BE2C (cell line): ENCODE results near the gene OLA1.

Experiments used
- DNase-seq: peaks from one replicate; pipeline ENCODE4 v3.0.0-alpha.2; 2020
- H3K27me3 ChIP-seq: fragments of 250-450 bp; sonication (Bioruptor Pico); 2 replicates; pipeline ENCODE4 v1.5.1; 2020; ENCODE audit warnings: mild to moderate bottlenecking
- H3K36me3 ChIP-seq: fragments of 250-450 bp; sonication (Bioruptor Pico); 2 replicates; pipeline ENCODE4 v1.5.1; 2020; ENCODE audit warnings: mild to moderate bottlenecking
- H3K4me1 ChIP-seq: fragments of 250-450 bp; sonication (Bioruptor Pico); 2 replicates; pipeline ENCODE4 v1.5.1; 2020
- H3K4me3 ChIP-seq: 2 replicates; pipeline ENCODE4 v1.5.1; 2011; ENCODE audit warnings: low read depth, low read length
- H3K9me3 ChIP-seq: fragments of 250-450 bp; sonication (Bioruptor Pico); 2 replicates; pipeline ENCODE4 v1.5.1; 2020
- TF ChIP-seq, protein P1 (sequence below): IDR thresholded peaks from 2 replicates; pipeline ENCODE4 v1.5.1; 2012; ENCODE audit warnings: mild to moderate bottlenecking, low read depth, low read length

The OLA1 gene

GRCh38 chr2:174052584-174052976 lies 195.8 kb downstream of the OLA1 start:
- Histone ChIP-seq H3K4me3 (no peak overlapping the region), H3K36me3 (no peaks in the 10 kb centered on the region), H3K9me3 (no peaks in the 10 kb centered on the region), H3K4me1 (peaks cover 4% of the 10 kb centered on the region), H3K27me3 (no peaks in the 10 kb centered on the region)
- TF ChIP-seq, protein P1, sequence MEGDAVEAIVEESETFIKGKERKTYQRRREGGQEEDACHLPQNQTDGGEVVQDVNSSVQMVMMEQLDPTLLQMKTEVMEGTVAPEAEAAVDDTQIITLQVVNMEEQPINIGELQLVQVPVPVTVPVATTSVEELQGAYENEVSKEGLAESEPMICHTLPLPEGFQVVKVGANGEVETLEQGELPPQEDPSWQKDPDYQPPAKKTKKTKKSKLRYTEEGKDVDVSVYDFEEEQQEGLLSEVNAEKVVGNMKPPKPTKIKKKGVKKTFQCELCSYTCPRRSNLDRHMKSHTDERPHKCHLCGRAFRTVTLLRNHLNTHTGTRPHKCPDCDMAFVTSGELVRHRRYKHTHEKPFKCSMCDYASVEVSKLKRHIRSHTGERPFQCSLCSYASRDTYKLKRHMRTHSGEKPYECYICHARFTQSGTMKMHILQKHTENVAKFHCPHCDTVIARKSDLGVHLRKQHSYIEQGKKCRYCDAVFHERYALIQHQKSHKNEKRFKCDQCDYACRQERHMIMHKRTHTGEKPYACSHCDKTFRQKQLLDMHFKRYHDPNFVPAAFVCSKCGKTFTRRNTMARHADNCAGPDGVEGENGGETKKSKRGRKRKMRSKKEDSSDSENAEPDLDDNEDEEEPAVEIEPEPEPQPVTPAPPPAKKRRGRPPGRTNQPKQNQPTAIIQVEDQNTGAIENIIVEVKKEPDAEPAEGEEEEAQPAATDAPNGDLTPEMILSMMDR = no peak
- DNase-seq = no peak

- Histone ChIP-seq H3K27me3 (no peaks in the 10 kb centered on the region), H3K4me1 (peaks cover 4% of the 10 kb centered on the region), H3K36me3 (no peaks in the 10 kb centered on the region), H3K9me3 (no peaks in the 10 kb centered on the region), H3K4me3 (no peak overlapping the region)
- DNase-seq = peak; percentile 39
- TF ChIP-seq, protein P1 = no peak
Measured at GRCh38 chr2:174051741-174052583, 196.4 kb downstream of the OLA1 start.

DNA sequence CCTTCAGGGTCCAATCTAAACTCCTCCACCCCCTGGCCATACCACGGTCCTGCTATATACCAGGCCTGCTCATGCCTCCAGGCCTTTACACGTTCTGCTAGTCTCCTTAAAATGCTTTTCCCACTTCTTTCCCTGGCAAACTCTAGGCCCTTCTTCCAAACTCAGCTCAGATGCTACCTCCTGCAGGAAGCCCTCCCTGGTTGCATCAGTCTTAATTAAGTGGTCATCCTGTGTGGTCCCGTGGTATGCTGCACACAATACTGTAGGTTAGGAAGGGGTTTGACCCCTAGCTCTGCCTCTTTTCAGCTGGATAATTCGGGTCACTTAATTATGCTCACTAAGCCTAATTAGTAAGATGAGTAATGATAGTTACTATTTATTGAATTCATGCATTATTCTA lies 197.3 kb downstream of the OLA1 start:
- Histone ChIP-seq H3K27me3 (no peaks in the 10 kb centered on the region), H3K36me3 (no peaks in the 10 kb centered on the region), H3K4me3 (no peak overlapping the region), H3K4me1 (peaks cover 4% of the 10 kb centered on the region), H3K9me3 (no peaks in the 10 kb centered on the region)
- DNase-seq = no peak
- TF ChIP-seq, protein P1 = no peak

GRCh38 chr2:174049895-174050294 lies 198.4 kb downstream of the OLA1 start:
- Histone ChIP-seq H3K27me3 (no peaks in the 10 kb centered on the region), H3K4me3 (no peak overlapping the region), H3K9me3 (no peaks in the 10 kb centered on the region), H3K4me1 (peaks cover 4% of the 10 kb centered on the region), H3K36me3 (no peaks in the 10 kb centered on the region)
- no peak for DNase-seq
- TF ChIP-seq, protein P1 = no peak

- TF ChIP-seq, protein P1 = no peak
- Histone ChIP-seq H3K36me3 (no peaks in the 10 kb centered on the region), H3K4me1 (peaks cover 4% of the 10 kb centered on the region), H3K4me3 (no peak overlapping the region), H3K27me3 (no peaks in the 10 kb centered on the region), H3K9me3 (no peaks in the 10 kb centered on the region)
- DNase-seq = no peak
Measured at GRCh38 chr2:174048243-174048642, 200.1 kb downstream of the OLA1 start.

DNA sequence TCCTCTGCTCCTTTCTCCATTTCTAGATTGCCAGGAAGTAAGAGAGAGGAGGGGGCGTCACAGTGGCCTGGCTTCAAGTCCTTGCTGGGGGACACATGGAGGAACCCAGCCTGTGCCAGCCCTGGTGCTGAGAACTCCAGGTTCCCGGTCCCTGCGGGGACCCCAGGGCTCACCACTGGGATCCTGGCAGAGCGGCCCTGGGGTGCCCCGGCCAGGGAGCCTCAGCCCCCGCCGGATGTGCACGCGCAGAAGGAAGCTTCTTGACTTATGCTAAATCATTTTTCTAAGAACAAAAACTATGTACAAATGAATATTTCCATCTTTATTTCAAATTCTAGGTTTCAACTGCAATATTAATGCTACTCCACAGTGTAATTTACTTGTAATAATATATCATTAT lies 200.6 kb downstream of the OLA1 start:
- TF ChIP-seq, protein P1 = no peak
- no peaks in the 10 kb centered on the region for H3K36me3 ChIP-seq
- DNase-seq = no peak
- peaks cover 4% of the 10 kb centered on the region for H3K4me1 ChIP-seq
- no peaks in the 10 kb centered on the region for H3K9me3 ChIP-seq
- H3K4me3 ChIP-seq = no peak overlapping the region
- H3K27me3 ChIP-seq = no peaks in the 10 kb centered on the region
